ENCODE results near the gene KANSL1. TPM values are rescaled to one million over a fixed set of nuclear protein-coding genes. Genes with fewer than 3 reads are reported as not detected.

The KANSL1 gene
- total and polyA plus RNA-seq, 2 donors from 2014 or later: 13.7 to 97.3 TPM

- no peak for TF ChIP-seq CTCF (IDR thresholded peaks at IDR 0.05; ENCODE audit: borderline replicate concordance, extremely low read depth, insufficient read depth)
- peak in 1 of 5 donors; percentile 50 for DNase-seq
- Histone ChIP-seq H3K27me3 (ENCODE audit: control insufficient read depth, insufficient read depth, low read length) (no peaks in the 10 kb centered on the region), H3K4me1 (ENCODE audit: control insufficient read depth in 2 of 3, insufficient read depth in 2 of 3, low read depth in 1 of 3, low read length in 3 of 3) (no peaks in the 10 kb centered on the region), H3K27ac (ENCODE audit: low read depth in 2 of 2, low read length in 2 of 2) (no peak overlapping the region), H3K36me3 (ENCODE audit: control insufficient read depth in 2 of 3, insufficient read depth in 3 of 3, low read length in 3 of 3) (no peaks in the 10 kb centered on the region), H3K4me3 (ENCODE audit: low read length in 3 of 3) (no peak overlapping the region), H3K9ac (ENCODE audit: low read length in 3 of 3) (no peak overlapping the region), H3K9me3 (ENCODE audit: control insufficient read depth in 2 of 3, insufficient read depth in 1 of 3, low read length in 3 of 3) (no peaks in the 10 kb centered on the region)
- no peak for FAIRE-seq
- intact Hi-C loops (cut with DNase I): no loop called here
These were observed 182.5 kb downstream of the KANSL1 start for GRCh38 chr17:46010597-46011186.

GRCh38 chr17:46009681-46010596 lies 183.3 kb downstream of the KANSL1 start:
- Histone ChIP-seq H3K4me1 (ENCODE audit: control insufficient read depth in 2 of 3, insufficient read depth in 2 of 3, low read depth in 1 of 3, low read length in 3 of 3) (no peaks in the 10 kb centered on the region), H3K27me3 (ENCODE audit: control insufficient read depth, insufficient read depth, low read length) (no peaks in the 10 kb centered on the region), H3K4me3 (ENCODE audit: low read length in 3 of 3) (no peak overlapping the region), H3K9ac (ENCODE audit: low read length in 3 of 3) (no peak overlapping the region), H3K27ac (ENCODE audit: low read depth in 2 of 2, low read length in 2 of 2) (no peak overlapping the region), H3K36me3 (ENCODE audit: control insufficient read depth in 2 of 3, insufficient read depth in 3 of 3, low read length in 3 of 3) (no peaks in the 10 kb centered on the region), H3K9me3 (ENCODE audit: control insufficient read depth in 2 of 3, insufficient read depth in 1 of 3, low read length in 3 of 3) (no peaks in the 10 kb centered on the region)
- TF ChIP-seq CTCF (IDR thresholded peaks at IDR 0.05; ENCODE audit: borderline replicate concordance, extremely low read depth, insufficient read depth): no peak
- intact Hi-C loops (cut with DNase I): loop anchor here (10.0 kb wide), 1 partner anchor 195 kb away; no protein-coding TSS in a partner anchor
- DNase-seq (no peak), FAIRE-seq (no peak)

- FAIRE-seq (no peak), DNase-seq (no peak)
- peaks cover 0 to 2% (median 0%) of the 10 kb centered on the region in 3 donors for H3K4me1 ChIP-seq (ENCODE audit: control insufficient read depth in 2 of 3, insufficient read depth in 2 of 3, low read depth in 1 of 3, low read length in 3 of 3)
- H3K9ac ChIP-seq (ENCODE audit: low read length in 3 of 3): no peak overlapping the region
- H3K4me3 ChIP-seq (ENCODE audit: low read length in 3 of 3): no peak overlapping the region
- TF ChIP-seq CTCF (IDR thresholded peaks at IDR 0.05; ENCODE audit: borderline replicate concordance, extremely low read depth, insufficient read depth): no peak
- H3K9me3 ChIP-seq (ENCODE audit: control insufficient read depth in 2 of 3, insufficient read depth in 1 of 3, low read length in 3 of 3): no peaks in the 10 kb centered on the region
- H3K27ac ChIP-seq (ENCODE audit: low read depth in 2 of 2, low read length in 2 of 2): no peak overlapping the region
- H3K27me3 ChIP-seq (ENCODE audit: control insufficient read depth, insufficient read depth, low read length): no peaks in the 10 kb centered on the region
- no peaks in the 10 kb centered on the region for H3K36me3 ChIP-seq (ENCODE audit: control insufficient read depth in 2 of 3, insufficient read depth in 3 of 3, low read length in 3 of 3)
- intact Hi-C loops (cut with DNase I): loop anchor here (10.0 kb wide), 1 partner anchor 196 kb away; no protein-coding TSS in a partner anchor
These were observed 184.6 kb downstream of the KANSL1 start for GRCh38 chr17:46008591-46008990.

Data from kidney (tissue), 14 donors.